Ishikawa (cell line): ENCODE measurements around the gene TDP2.

Source experiments
- CEBPB ChIP-seq: IDR thresholded peaks from 2 replicates; pipeline ENCODE4 v1.6.1; 2012
- CREB1 ChIP-seq: IDR thresholded peaks from 2 replicates; pipeline ENCODE4 v1.6.1; 2012; ENCODE audit warnings: low read depth
- EP300 ChIP-seq: IDR thresholded peaks from 2 replicates; pipeline ENCODE4 v1.6.1; 2012; ENCODE audit warnings: borderline replicate concordance
- NFIC ChIP-seq: IDR thresholded peaks from 2 replicates; pipeline ENCODE4 v1.6.1; 2012
- RAD21 ChIP-seq: IDR thresholded peaks from 2 replicates; pipeline ENCODE4 v1.6.1; 2012; ENCODE audit warnings: low read depth
- REST ChIP-seq: IDR thresholded peaks from 2 replicates; pipeline ENCODE4 v1.6.1; 2012; ENCODE audit warnings: low read depth, mild to moderate bottlenecking
- TAF1 ChIP-seq: IDR thresholded peaks from 2 replicates; pipeline ENCODE4 v1.6.1; 2012; ENCODE audit warnings: low read depth, mild to moderate bottlenecking
- TCF12 ChIP-seq: IDR thresholded peaks from 2 replicates; pipeline ENCODE4 v1.6.1; 2012; ENCODE audit warnings: low read depth
- USF1 ChIP-seq: IDR thresholded peaks from 2 replicates; pipeline ENCODE4 v1.6.1; 2012
- YY1 ChIP-seq: IDR thresholded peaks from 2 replicates; pipeline ENCODE4 v1.6.1; 2012; ENCODE audit warnings: low read depth
- ZBTB7A ChIP-seq: IDR thresholded peaks from 2 replicates; pipeline ENCODE4 v1.6.1; 2012; ENCODE audit warnings: low read depth
- TF ChIP-seq, protein P1 (sequence below): IDR thresholded peaks from 2 replicates; pipeline ENCODE4 v1.6.1; 2012

DNA sequence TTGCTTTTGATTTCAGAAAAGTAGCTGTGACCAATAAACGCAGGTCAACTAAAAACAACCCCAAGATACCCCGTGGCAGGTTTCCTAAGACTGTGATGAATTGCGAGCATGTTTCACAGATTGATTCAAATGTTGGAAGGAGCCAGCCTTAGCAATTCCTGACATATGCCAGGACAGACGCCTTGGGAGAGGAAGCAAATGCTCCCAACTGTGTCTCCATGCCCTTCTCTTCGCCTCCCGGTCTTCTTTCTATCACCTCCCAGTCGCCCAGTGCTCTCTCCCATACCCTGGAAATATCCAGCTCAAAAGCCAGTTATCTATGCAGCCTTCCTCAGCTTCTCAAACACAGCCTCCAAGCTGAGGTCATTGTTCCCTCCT is 52.7 kb downstream of the TDP2 start:
- TF ChIP-seq TAF1 (no peak), ZBTB7A (no peak), USF1 (no peak), REST (no peak), NFIC (no peak), EP300 (no peak), CEBPB (no peak), YY1 (no peak), RAD21 (no peak), CREB1 (no peak), TCF12 (no peak)
- TF ChIP-seq, protein P1, sequence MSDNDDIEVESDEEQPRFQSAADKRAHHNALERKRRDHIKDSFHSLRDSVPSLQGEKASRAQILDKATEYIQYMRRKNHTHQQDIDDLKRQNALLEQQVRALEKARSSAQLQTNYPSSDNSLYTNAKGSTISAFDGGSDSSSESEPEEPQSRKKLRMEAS = no peak
